GM12872 (cell line): ENCODE measurements around the gene MSI2.

Source experiments
- CTCF ChIP-seq: IDR thresholded peaks from 3 replicates; pipeline ENCODE4 v1.5.1; 2011; ENCODE audit warnings: low read depth, mild to moderate bottlenecking, low read length, moderate library complexity; ENCODE audit not compliant: insufficient read depth

Gene MSI2

DNA sequence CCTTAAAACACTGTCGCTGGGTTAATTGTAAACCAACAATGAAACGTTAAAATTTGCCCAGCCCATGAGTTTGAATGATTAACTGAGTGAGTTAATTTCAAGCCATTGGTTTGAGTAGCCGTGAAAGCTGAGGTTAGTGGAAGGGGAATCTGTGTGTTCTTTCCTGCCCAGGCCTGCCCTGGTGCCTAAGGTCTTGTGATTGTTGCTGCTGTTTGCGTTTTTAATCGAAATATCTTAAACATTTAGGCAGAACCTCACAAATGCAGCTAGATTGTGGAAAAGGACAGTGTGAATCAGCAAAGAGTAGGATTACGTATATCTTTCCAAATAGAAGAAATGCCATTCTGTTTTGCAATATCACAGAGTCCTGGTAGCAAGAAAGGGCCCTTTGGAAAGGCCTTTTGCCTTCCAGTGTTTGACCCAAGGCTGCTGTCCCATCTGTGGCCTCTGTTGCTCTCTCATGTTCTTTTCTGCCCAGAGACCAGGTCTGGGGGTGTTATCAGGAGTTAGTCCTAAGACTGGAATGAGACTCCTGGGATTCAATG is 113.8 kb downstream of the MSI2 start:
- no peak for TF ChIP-seq CTCF

GRCh38 chr17:57370619-57371018 is 114.3 kb downstream of the MSI2 start:
- TF ChIP-seq CTCF = no peak

DNA sequence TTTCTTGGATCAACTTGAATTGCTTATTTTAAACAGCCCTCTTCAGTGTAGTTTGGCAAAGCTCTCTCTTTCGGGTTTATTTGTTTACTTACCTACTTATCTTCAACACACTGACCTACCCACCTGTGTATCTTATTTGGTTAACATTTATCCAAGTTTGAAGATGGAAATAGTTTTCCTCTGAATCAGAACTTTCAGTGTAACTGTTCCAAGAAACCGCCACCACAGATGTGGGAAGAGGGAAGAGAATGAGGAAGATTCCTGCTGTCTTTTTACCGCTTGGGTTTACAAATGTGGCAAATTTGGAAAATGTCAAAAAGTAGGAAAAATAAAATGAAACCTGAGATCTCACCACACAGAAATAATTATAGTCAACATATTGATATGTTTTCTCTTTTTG is 115.8 kb downstream of the MSI2 start:
- no peak for TF ChIP-seq CTCF

DNA sequence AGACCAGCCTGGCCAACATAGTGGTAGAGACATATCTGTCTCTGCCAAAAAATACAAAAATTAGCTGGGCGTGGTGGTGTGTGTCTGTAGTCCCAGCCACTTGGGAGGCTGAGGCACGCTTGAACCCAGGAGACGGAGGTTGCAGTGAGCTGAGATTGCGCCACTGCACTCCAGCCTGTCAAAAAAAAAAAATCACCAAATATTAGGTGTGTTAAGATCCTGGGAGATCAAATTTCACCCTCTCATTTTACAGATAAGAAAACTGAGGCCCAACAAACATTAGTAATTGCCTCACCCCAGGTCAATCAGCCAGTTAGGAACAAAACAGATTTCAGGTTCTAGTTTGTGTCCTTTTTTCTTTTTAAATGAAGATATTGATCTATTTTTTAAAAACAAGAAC is 116.7 kb downstream of the MSI2 start:
- no peak for TF ChIP-seq CTCF

GRCh38 chr17:57373756-57374155 is 117.4 kb downstream of the MSI2 start:
- no peak for TF ChIP-seq CTCF

DNA sequence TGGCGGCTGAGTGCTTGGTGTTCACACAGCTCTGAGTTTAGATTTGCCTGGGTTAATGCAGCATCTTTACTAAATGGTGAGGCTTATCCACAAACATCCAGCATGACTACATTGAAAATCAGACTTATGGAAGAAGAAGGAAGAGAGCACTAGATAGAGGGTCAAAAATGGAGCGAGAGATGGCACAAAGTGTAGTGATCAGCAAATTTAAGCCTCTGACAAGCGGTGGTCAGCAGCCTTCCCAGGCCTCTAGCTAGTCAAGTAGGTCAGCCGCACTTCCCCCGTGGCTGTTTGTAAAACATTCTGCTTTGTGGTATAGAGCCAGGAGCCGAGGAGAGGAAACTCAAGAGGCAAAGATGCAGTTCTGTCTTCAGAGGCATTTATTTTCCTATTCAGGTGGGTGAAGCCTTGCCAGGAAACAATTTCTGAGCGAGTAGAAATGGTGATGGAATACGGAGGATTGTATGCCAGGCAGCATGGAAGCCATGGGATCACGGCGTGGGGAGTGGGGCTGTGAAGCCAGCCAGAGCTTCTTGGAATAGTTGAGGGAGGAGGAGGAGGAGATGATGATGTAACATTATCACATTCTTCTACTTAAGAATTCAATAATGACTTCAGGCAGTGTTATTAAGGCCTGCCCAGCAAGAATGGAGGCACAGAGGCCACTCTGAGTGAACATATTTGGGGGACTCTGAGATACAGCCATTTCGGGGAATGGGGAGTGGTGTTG is 118.9 kb downstream of the MSI2 start:
- no peak for TF ChIP-seq CTCF

DNA sequence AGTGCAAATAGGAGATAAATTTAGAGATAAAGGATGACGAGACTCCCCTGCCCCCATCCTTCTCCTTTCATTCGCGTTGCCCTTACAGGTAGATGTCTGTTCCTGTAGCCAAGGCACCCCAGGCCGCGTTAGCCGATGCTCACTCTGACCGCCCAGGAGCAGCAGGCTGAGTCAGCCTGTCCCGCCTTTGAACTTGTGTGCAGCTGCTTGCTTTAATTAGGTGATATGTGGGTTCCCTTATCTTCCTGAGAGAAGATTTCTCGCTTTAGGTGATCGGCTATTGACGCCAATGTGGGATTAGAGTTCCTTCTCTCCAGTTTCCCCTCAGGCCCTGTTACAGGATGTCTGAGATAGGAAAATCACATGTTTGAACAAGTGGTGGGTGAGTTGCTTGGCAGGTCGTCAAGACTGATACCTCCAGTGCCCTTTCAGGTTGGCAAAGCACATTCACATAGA is 119.5 kb downstream of the MSI2 start:
- no peak for TF ChIP-seq CTCF
